Measurements from ENCODE around the gene CD96. TPM values are rescaled to one million over a fixed set of nuclear protein-coding genes. Genes with fewer than 3 reads are reported as not detected.

The CD96 gene
- total and polyA plus RNA-seq, 7 donors = under 0.01 to 8.2 (median 1.2) TPM; not detected in 1

DNA sequence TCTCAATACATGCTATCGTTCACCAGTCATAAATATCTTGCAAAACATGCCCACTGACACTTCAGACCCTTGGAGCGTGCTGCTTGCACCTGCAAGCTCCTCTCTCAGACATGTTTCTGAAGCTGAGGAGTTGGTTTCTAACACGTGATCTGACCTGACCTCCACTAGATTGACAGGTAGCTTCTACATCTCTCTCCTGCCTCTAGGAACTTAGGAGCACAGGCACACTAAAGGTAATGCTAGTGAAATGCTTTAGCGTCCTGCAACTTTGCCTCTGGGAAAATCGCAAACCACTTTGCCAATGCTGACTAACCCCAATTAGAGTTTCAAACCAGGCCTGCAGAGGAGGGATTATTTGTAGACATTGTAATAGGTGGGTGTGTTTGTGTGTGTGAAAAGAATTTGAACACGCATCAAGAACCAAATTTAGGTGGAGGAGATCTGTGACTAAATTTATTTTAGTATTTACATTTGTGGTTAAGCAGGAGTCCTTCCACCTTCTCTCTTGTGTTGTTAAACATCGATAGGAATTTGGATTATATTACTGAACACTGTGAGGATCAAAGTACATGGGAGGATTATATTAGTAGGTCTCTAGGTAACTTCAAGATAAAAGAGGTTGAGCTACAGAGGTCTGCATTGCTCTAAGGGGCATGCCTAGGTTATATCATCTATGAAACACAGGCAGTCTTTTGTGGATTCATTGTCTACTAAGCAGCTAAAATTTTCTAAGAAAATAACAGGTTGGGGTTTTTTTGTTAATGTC lies 139.8 kb downstream of the CD96 start:
- no peak overlapping the region for H3K27ac ChIP-seq
- no peaks in the 10 kb centered on the region for H3K4me1 ChIP-seq
- DNase-seq = no peak
- no peak overlapping the region for H3K4me3 ChIP-seq
- intact Hi-C loops (cut with DNase I) = no loop called here
- no peaks in the 10 kb centered on the region for H3K9me3 ChIP-seq
- no peaks in the 10 kb centered on the region for H3K27me3 ChIP-seq
- no peaks in the 10 kb centered on the region for H3K36me3 ChIP-seq
- TF ChIP-seq POLR2AphosphoS5 (IDR thresholded peaks at IDR 0.05) (no peak), CTCF (IDR thresholded peaks at IDR 0.05) (no peak), EP300 (IDR thresholded peaks at IDR 0.05) (no peak), POLR2A (IDR thresholded peaks at IDR 0.05) (no peak)
- 32 to 64% methylated on average over 7 of the region's 7 CpGs for WGBS, 2 donors

- Histone ChIP-seq H3K9me3 (no peaks in the 10 kb centered on the region), H3K27me3 (no peaks in the 10 kb centered on the region), H3K36me3 (no peaks in the 10 kb centered on the region), H3K4me1 (no peaks in the 10 kb centered on the region), H3K4me3 (no peak overlapping the region), H3K27ac (no peak overlapping the region)
- intact Hi-C loops (cut with DNase I) = no loop called here
- 91 to 94% methylated on average over 4 of the region's 4 CpGs for WGBS, 2 donors
- TF ChIP-seq EP300 (IDR thresholded peaks at IDR 0.05) (no peak), POLR2AphosphoS5 (IDR thresholded peaks at IDR 0.05) (no peak), CTCF (IDR thresholded peaks at IDR 0.05) (no peak), POLR2A (IDR thresholded peaks at IDR 0.05) (no peak)
- no peak for DNase-seq
Measured at GRCh38 chr3:111684640-111685039, 142.6 kb downstream of the CD96 start.

GRCh38 chr3:111688190-111688800 lies 146.3 kb downstream of the CD96 start:
- no peaks in the 10 kb centered on the region for H3K36me3 ChIP-seq
- no peak overlapping the region for H3K4me3 ChIP-seq
- intact Hi-C loops (cut with DNase I) = no loop called here
- H3K9me3 ChIP-seq = no peaks in the 10 kb centered on the region
- H3K4me1 ChIP-seq = no peaks in the 10 kb centered on the region
- H3K27ac ChIP-seq = no peak overlapping the region
- no peaks in the 10 kb centered on the region for H3K27me3 ChIP-seq
- WGBS, 2 donors = 71 to 90% methylated on average over 2 of the region's 2 CpGs
- no peak for DNase-seq
- TF ChIP-seq EP300 (IDR thresholded peaks at IDR 0.05) = no peak
- TF ChIP-seq POLR2AphosphoS5 (IDR thresholded peaks at IDR 0.05) = no peak
- TF ChIP-seq POLR2A (IDR thresholded peaks at IDR 0.05) = no peak
- TF ChIP-seq CTCF (IDR thresholded peaks at IDR 0.05) = no peak

DNA sequence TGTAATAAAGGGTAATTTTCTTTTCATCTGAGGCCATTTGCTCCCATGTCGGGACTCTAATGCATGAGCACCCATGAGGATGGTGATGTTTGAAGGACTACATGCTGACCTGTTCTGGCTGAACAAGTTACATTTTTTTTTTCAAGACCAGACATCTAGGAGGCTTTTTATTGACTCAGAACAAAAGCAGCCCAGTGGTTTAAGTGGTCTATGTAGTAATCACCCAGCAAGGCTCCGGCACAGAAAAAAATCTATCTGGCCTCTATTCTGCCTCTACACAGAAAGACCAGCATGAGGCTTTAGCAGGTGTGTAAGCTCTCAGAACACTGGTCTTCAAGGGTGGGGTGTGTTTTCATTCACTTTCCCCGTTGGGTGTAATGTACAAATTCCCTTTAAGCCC lies 148.2 kb downstream of the CD96 start:
- WGBS, 2 donors = 78 to 85% methylated on average over 3 of the region's 3 CpGs
- Histone ChIP-seq H3K36me3 (no peaks in the 10 kb centered on the region), H3K4me1 (no peaks in the 10 kb centered on the region), H3K27me3 (no peaks in the 10 kb centered on the region), H3K4me3 (no peak overlapping the region), H3K9me3 (no peaks in the 10 kb centered on the region), H3K27ac (no peak overlapping the region)
- intact Hi-C loops (cut with DNase I) = no loop called here
- no peak for TF ChIP-seq EP300 (IDR thresholded peaks at IDR 0.05)
- no peak for TF ChIP-seq POLR2A (IDR thresholded peaks at IDR 0.05)
- no peak for TF ChIP-seq POLR2AphosphoS5 (IDR thresholded peaks at IDR 0.05)
- TF ChIP-seq CTCF (IDR thresholded peaks at IDR 0.05) = no peak
- no peak for DNase-seq
